ENCODE measurements around the gene APOD. TPM values are rescaled to one million over a fixed set of nuclear protein-coding genes. Genes with fewer than 3 reads are reported as not detected.

The APOD gene
- total and polyA plus RNA-seq, 10 of the 15 experiments (the other 5 are each of a cell fraction or from before 2014, with no cell fraction given) = 0.06 to 0.77 (median 0.47) TPM; not detected in 3

DNA sequence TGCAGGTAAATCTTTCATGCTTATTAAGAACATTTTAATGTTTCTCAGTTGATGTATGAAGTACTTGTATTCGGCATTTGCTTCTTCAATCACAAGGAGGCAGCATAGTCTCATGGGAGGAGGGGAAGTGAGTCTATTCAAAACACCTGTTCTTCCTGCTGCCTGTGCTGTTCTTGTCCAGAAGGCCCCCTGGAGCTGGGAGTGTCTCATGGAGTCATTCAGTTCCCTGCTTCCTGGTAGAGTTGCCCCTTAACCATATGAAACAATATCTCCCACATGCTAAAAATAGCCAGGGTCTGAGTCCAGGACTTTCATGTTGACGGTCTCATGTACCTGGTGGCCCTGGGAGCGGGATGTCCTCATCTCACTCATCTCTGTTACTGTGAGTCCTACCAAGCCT, 25.1 kb downstream of the APOD start (continued):
- no peak for TF ChIP-seq ASH2L (IDR thresholded peaks at IDR 0.05; ENCODE audit: borderline replicate concordance, low read depth)
- TF ChIP-seq, protein P1, sequence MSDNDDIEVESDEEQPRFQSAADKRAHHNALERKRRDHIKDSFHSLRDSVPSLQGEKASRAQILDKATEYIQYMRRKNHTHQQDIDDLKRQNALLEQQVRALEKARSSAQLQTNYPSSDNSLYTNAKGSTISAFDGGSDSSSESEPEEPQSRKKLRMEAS (IDR thresholded peaks at IDR 0.05; ENCODE audit: low read depth, low read length) = no peak
- no peak for TF ChIP-seq SUZ12 (IDR thresholded peaks at IDR 0.05; ENCODE audit: unreplicated experiment)
- no peak for TF ChIP-seq NFYB (IDR thresholded peaks at IDR 0.05; ENCODE audit: insufficient read depth, low read depth, low read length)
- TF ChIP-seq CREM (IDR thresholded peaks at IDR 0.05; ENCODE audit: low read depth) = no peak
- no peak for TF ChIP-seq CREB1 (IDR thresholded peaks at IDR 0.05; ENCODE audit: low read depth)
- TF ChIP-seq, protein P2, sequence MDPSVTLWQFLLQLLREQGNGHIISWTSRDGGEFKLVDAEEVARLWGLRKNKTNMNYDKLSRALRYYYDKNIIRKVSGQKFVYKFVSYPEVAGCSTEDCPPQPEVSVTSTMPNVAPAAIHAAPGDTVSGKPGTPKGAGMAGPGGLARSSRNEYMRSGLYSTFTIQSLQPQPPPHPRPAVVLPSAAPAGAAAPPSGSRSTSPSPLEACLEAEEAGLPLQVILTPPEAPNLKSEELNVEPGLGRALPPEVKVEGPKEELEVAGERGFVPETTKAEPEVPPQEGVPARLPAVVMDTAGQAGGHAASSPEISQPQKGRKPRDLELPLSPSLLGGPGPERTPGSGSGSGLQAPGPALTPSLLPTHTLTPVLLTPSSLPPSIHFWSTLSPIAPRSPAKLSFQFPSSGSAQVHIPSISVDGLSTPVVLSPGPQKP (IDR thresholded peaks at IDR 0.05; ENCODE audit: low read depth, low read length) = no peak
- peak; percentile 84 for TF ChIP-seq RAD21 (IDR thresholded peaks at IDR 0.05; ENCODE audit: insufficient read depth, low read depth, low read length)
- no peak for TF ChIP-seq ZNF207 (IDR thresholded peaks at IDR 0.05; ENCODE audit: borderline replicate concordance)
- peak; percentile 61; the same call in 1 of the 2 replicates for TF ChIP-seq SMC3 (IDR thresholded peaks at IDR 0.05; ENCODE audit: borderline replicate concordance, low read length)
- TF ChIP-seq IKZF2 (IDR thresholded peaks at IDR 0.05) = no peak
- TF ChIP-seq GABPA (IDR thresholded peaks at IDR 0.05; ENCODE audit: low read depth) = no peak
- TF ChIP-seq, protein P3, sequence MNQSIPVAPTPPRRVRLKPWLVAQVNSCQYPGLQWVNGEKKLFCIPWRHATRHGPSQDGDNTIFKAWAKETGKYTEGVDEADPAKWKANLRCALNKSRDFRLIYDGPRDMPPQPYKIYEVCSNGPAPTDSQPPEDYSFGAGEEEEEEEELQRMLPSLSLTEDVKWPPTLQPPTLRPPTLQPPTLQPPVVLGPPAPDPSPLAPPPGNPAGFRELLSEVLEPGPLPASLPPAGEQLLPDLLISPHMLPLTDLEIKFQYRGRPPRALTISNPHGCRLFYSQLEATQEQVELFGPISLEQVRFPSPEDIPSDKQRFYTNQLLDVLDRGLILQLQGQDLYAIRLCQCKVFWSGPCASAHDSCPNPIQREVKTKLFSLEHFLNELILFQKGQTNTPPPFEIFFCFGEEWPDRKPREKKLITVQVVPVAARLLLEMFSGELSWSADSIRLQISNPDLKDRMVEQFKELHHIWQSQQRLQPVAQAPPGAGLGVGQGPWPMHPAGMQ (IDR thresholded peaks at IDR 0.05; ENCODE audit: borderline replicate concordance) = no peak
- no peak for TF ChIP-seq PAX5 (IDR thresholded peaks at IDR 0.05; ENCODE audit: borderline replicate concordance, low read depth, low read length)

Measured in GM12878 (cell line).